ENCODE measurements around the gene EXOC2.

Gene EXOC2

GRCh38 chr6:710601-711571, 17.9 kb upstream of the EXOC2 start:
- DNase-seq (ENCODE audit: low spot score) = peak; percentile 86
- TF ChIP-seq CTCF (IDR thresholded peaks at IDR 0.05; ENCODE audit: borderline replicate concordance, control extremely low read depth, extremely low read depth, insufficient read depth, missing control alignments) = peak; percentile 8
- in situ Hi-C loops (cut with MboI; ENCODE audit: low sequenced_read_pairs, unreplicated experiment) = no loop called here

- no peak for DNase-seq (ENCODE audit: low spot score)
- TF ChIP-seq CTCF (IDR thresholded peaks at IDR 0.05; ENCODE audit: borderline replicate concordance, control extremely low read depth, extremely low read depth, insufficient read depth, missing control alignments) = no peak
- in situ Hi-C loops (cut with MboI; ENCODE audit: low sequenced_read_pairs, unreplicated experiment) = no loop called here
Observed at GRCh38 chr6:709471-710056, 16.6 kb upstream of the EXOC2 start.

GRCh38 chr6:708237-708598, 15.3 kb upstream of the EXOC2 start:
- in situ Hi-C loops (cut with MboI; ENCODE audit: low sequenced_read_pairs, unreplicated experiment) = no loop called here
- DNase-seq (ENCODE audit: low spot score) = no peak
- TF ChIP-seq CTCF (IDR thresholded peaks at IDR 0.05; ENCODE audit: borderline replicate concordance, control extremely low read depth, extremely low read depth, insufficient read depth, missing control alignments) = no peak

- in situ Hi-C loops (cut with MboI; ENCODE audit: low sequenced_read_pairs, unreplicated experiment) = no loop called here
- no peak for DNase-seq (ENCODE audit: low spot score)
- TF ChIP-seq CTCF (IDR thresholded peaks at IDR 0.05; ENCODE audit: borderline replicate concordance, control extremely low read depth, extremely low read depth, insufficient read depth, missing control alignments) = no peak
Observed at GRCh38 chr6:707576-708236, 14.8 kb upstream of the EXOC2 start.

GRCh38 chr6:706819-707381, 14.0 kb upstream of the EXOC2 start:
- DNase-seq (ENCODE audit: low spot score) = no peak
- TF ChIP-seq CTCF (IDR thresholded peaks at IDR 0.05; ENCODE audit: borderline replicate concordance, control extremely low read depth, extremely low read depth, insufficient read depth, missing control alignments) = no peak
- in situ Hi-C loops (cut with MboI; ENCODE audit: low sequenced_read_pairs, unreplicated experiment) = no loop called here

GRCh38 chr6:706146-706545, 13.2 kb upstream of the EXOC2 start:
- in situ Hi-C loops (cut with MboI; ENCODE audit: low sequenced_read_pairs, unreplicated experiment) = no loop called here
- DNase-seq (ENCODE audit: low spot score) = no peak
- TF ChIP-seq CTCF (IDR thresholded peaks at IDR 0.05; ENCODE audit: borderline replicate concordance, control extremely low read depth, extremely low read depth, insufficient read depth, missing control alignments) = no peak

Data from GM13976 (cell line).